Epithelial cell of proximal tubule (primary cell): ENCODE results near the gene SH3D19. TPM values are rescaled to one million over a fixed set of nuclear protein-coding genes. Genes with fewer than 3 reads are reported as not detected.
A peak's percentile ranks its signal among the peaks of the same experiment; 100 is the strongest.

Experiments used
- DNase-seq: peaks from one replicate; pipeline ENCODE4 v3.0.0-alpha.2; 2011; ENCODE audit warnings: low read depth
- H3K4me3 ChIP-seq: 2 replicates; pipeline ENCODE4 v1.5.1; 2011; ENCODE audit warnings: low read depth, mild to moderate bottlenecking, low read length
- total RNA-seq: library from RNA; depleted of rRNA; stranded (reverse); fragments of >200 nt; gene quantifications from 2 replicates; pipeline ENCODE4 v1.2.3, GENCODE V29; 2015
- TF ChIP-seq, protein P1 (sequence below): conservative IDR thresholded peaks from 2 replicates; pipeline ENCODE4 v1.5.1; 2012; ENCODE audit warnings: low read depth, mild to moderate bottlenecking, low read length

Gene SH3D19
- total RNA-seq, 1 donor from 2014 or later: 14.8 TPM

DNA sequence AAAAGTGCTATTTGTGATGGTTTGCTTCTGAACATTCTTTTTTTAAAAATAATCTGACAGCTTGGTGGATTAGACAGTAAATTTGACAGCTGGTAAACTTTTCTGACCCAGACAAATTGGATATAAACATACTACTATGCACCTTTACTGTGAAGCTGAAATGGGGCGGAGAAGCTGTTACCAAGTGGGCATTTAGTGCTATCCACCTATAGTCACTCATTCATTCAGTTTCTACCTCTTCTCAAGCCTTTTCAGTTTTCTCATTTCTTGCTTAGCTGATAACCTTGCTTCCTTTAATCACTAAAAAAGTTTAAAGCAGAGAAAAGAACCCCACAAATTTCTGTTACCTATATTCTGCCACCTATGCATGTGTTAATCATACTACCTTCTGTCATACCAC, 220.8 kb downstream of the SH3D19 start:
- no peak overlapping the region for H3K4me3 ChIP-seq
- TF ChIP-seq, protein P1, sequence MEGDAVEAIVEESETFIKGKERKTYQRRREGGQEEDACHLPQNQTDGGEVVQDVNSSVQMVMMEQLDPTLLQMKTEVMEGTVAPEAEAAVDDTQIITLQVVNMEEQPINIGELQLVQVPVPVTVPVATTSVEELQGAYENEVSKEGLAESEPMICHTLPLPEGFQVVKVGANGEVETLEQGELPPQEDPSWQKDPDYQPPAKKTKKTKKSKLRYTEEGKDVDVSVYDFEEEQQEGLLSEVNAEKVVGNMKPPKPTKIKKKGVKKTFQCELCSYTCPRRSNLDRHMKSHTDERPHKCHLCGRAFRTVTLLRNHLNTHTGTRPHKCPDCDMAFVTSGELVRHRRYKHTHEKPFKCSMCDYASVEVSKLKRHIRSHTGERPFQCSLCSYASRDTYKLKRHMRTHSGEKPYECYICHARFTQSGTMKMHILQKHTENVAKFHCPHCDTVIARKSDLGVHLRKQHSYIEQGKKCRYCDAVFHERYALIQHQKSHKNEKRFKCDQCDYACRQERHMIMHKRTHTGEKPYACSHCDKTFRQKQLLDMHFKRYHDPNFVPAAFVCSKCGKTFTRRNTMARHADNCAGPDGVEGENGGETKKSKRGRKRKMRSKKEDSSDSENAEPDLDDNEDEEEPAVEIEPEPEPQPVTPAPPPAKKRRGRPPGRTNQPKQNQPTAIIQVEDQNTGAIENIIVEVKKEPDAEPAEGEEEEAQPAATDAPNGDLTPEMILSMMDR: no peak
- no peak for DNase-seq

DNA sequence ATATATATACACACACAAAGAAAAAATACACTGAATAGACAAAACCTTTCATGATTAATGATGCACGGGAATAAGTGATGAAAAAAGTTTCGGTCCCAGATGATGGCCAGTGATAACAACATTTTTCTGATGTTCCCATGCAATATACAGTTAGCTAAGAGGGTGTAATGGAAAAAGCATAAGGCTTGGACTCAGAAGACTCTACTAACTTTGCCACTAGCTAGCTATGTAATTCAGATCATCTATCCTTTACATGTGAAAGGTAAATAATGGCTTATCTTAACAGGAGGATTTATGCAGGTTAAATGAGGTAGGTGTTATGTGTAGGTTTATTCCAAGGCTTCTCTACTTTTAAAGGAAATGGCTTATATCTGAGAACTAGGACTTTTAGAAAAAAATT, 221.6 kb downstream of the SH3D19 start:
- DNase-seq: no peak
- TF ChIP-seq, protein P1: no peak
- no peak overlapping the region for H3K4me3 ChIP-seq

- no peak for DNase-seq
- H3K4me3 ChIP-seq: peak overlapping the region; percentile 76
- TF ChIP-seq, protein P1: no peak
Measured at GRCh38 chr4:151100531-151100930, 224.9 kb downstream of the SH3D19 start.

DNA sequence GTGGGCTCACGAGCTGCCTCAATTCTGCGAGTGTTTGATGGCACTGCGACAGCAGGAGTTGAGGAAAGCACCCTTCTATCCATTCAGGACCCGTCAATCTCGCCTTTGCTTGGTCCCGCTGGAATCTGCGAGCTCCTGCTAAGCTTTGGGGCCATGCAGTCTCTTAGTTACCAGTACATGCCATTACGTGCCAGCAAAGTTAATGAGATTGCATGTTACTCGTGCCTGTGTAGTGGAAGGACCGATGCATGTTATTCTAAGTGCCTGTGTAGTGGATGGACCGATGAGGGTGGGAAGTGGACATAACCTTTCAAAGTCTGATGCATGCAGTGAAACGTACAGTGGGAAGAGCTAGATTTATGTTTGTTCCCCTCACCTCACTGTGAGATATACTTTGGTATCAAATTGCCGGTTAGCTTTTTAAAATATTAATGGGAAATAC, 225.4 kb downstream of the SH3D19 start:
- TF ChIP-seq, protein P1: no peak
- no peak for DNase-seq
- peak overlapping the region; percentile 76 for H3K4me3 ChIP-seq

- TF ChIP-seq, protein P1: peak; percentile 77
- peak; percentile 82 for DNase-seq
- H3K4me3 ChIP-seq: peak within 1 kb of the TSS; percentile 76
Measured at GRCh38 chr4:151099229-151099975, 226.0 kb downstream of the SH3D19 start, which contains the start of gene RPS3A. Gene RPS3A (plus strand): TSS chr4:151099628. CDS start chr4:151099653, 25 bp downstream.

DNA sequence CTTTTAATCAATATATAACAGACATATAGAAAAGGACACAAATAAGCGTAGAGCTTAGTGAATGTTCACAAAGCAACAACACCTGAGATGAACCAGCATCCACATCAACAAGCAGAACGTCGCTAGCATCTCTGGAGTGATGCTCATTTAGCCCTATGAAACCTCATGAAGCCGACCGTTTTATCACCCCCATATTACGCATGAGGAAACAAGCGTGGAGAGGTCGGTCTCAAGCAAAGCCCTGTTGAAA, 226.5 kb downstream of the SH3D19 start:
- H3K4me3 ChIP-seq: peak overlapping the region; percentile 76
- TF ChIP-seq, protein P1: no peak

DNA sequence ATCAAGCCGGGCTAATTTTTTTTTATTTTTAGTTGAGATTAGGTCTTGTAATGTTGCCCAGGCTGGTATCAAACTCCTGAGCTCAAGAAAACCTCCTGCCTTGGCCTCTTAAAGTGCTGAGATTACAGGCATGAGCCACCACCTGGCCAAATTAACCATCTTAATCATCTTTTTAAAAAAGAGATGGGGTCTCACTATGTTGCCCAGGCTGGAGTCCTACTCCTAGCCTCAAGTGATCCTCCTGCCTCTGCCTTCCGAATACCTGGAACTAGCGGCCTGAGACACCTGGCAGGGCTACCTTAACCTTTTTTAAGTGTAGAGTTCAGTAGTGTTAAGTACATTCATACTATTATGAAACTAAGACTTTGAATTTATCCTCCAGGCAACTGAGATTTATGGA, 227.6 kb downstream of the SH3D19 start:
- no peak for DNase-seq
- H3K4me3 ChIP-seq: no peak overlapping the region
- TF ChIP-seq, protein P1: no peak

More for the DNA sequence above, 226.5 kb downstream of the SH3D19 start:
- DNase-seq: no peak
